ENCODE data around the gene ADCY10. TPM values are rescaled to one million over a fixed set of nuclear protein-coding genes. Genes with fewer than 3 reads are reported as not detected.
A peak's percentile ranks its signal among the peaks of the same experiment; 100 is the strongest.

ADCY10 gene
- total and polyA plus RNA-seq, 9 of the 15 experiments (the other 6 are each of a cell fraction or from before 2014, with no cell fraction given): 0.08 to 0.86 (median 0.22) TPM

DNA sequence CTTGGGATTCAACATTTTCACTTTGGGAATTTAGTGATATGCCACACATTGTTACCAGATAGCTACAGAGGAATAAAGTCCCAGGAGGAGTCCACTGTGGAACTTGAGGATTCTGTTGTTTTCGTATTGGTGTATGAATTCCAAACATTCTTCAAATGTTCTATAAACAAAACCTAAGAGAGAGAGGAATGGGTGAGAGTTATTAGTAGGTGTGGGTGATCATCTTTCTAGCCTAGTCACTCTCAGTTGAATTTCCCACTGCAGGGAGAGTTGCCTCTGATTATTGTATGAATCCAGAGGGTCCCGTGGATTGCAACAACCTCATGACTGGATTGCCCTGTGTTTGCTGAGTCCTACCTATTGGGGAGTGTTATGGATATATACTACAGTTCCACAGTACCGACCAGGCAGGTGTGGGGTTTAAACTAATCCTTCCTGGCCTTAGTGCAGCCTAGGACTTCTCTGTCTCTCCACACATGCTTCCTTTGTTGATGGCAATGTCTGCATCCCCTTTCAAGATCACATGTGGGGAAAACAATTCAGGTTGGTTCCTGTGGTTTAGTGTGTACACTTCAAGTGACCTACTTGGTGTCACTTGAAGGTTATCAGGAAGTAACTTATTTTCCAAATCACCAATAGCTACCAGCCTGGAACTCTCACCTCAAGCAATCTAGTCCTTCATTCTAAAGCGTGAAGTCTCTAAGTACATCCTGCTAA, 91.8 kb downstream of the ADCY10 start (continued):
- TF ChIP-seq NR2C2 (CRISPR knock-in tag; IDR thresholded peaks at IDR 0.05) (no peak), NR2C2 (tag; IDR thresholded peaks at IDR 0.05) (no peak; the same call in none of the 2 replicates), ZNF197 (CRISPR knock-in tag; IDR thresholded peaks at IDR 0.05; ENCODE audit: low read depth) (no peak), ZFP30 (CRISPR knock-in tag; IDR thresholded peaks at IDR 0.05; ENCODE audit: borderline replicate concordance) (no peak), ZNF174 (CRISPR knock-in tag; IDR thresholded peaks at IDR 0.05) (no peak), ADNP (tag; IDR thresholded peaks at IDR 0.05) (no peak), ZNF41 (CRISPR knock-in tag; conservative IDR thresholded peaks at IDR 0.05) (no peak), SMAD4 (CRISPR knock-in tag; conservative IDR thresholded peaks at IDR 0.05) (0 out of 2 replicates have a peak, but pooled peaks have one; percentile 23), TEAD2 (tag; IDR thresholded peaks at IDR 0.05) (no peak), FOXK2 (conservative IDR thresholded peaks at IDR 0.05 in 1 of 2, IDR thresholded peaks at IDR 0.05 in 1 of 2; ENCODE audit: low read depth in 2 of 2) (peak in 1 of 2 experiments; percentile 9; a peak in 1 of 4 replicates), MTA2 (IDR thresholded peaks at IDR 0.05; ENCODE audit: low read depth) (0 out of 2 replicates have a peak, but pooled peaks have one; percentile 11), NUFIP1 (IDR thresholded peaks at IDR 0.05; ENCODE audit: partially characterized antibody) (no peak), SRF (CRISPR knock-in tag; IDR thresholded peaks at IDR 0.05) (no peak), ZBTB17 (CRISPR knock-in tag; IDR thresholded peaks at IDR 0.05) (no peak)
- TF ChIP-seq, protein P1, sequence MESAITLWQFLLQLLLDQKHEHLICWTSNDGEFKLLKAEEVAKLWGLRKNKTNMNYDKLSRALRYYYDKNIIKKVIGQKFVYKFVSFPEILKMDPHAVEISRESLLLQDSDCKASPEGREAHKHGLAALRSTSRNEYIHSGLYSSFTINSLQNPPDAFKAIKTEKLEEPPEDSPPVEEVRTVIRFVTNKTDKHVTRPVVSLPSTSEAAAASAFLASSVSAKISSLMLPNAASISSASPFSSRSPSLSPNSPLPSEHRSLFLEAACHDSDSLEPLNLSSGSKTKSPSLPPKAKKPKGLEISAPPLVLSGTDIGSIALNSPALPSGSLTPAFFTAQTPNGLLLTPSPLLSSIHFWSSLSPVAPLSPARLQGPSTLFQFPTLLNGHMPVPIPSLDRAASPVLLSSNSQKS (CRISPR knock-in tag; IDR thresholded peaks at IDR 0.05): no peak
- TF ChIP-seq, protein P2, sequence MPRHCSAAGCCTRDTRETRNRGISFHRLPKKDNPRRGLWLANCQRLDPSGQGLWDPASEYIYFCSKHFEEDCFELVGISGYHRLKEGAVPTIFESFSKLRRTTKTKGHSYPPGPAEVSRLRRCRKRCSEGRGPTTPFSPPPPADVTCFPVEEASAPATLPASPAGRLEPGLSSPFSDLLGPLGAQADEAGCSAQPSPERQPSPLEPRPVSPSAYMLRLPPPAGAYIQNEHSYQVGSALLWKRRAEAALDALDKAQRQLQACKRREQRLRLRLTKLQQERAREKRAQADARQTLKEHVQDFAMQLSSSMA (CRISPR knock-in tag; IDR thresholded peaks at IDR 0.05): no peak
- TF ChIP-seq, protein P3, sequence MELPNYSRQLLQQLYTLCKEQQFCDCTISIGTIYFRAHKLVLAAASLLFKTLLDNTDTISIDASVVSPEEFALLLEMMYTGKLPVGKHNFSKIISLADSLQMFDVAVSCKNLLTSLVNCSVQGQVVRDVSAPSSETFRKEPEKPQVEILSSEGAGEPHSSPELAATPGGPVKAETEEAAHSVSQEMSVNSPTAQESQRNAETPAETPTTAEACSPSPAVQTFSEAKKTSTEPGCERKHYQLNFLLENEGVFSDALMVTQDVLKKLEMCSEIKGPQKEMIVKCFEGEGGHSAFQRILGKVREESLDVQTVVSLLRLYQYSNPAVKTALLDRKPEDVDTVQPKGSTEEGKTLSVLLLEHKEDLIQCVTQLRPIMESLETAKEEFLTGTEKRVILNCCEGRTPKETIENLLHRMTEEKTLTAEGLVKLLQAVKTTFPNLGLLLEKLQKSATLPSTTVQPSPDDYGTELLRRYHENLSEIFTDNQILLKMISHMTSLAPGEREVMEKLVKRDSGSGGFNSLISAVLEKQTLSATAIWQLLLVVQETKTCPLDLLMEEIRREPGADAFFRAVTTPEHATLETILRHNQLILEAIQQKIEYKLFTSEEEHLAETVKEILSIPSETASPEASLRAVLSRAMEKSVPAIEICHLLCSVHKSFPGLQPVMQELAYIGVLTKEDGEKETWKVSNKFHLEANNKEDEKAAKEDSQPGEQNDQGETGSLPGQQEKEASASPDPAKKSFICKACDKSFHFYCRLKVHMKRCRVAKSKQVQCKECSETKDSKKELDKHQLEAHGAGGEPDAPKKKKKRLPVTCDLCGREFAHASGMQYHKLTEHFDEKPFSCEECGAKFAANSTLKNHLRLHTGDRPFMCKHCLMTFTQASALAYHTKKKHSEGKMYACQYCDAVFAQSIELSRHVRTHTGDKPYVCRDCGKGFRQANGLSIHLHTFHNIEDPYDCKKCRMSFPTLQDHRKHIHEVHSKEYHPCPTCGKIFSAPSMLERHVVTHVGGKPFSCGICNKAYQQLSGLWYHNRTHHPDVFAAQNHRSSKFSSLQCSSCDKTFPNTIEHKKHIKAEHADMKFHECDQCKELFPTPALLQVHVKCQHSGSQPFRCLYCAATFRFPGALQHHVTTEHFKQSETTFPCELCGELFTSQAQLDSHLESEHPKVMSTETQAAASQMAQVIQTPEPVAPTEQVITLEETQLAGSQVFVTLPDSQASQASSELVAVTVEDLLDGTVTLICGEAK (IDR thresholded peaks at IDR 0.05): no peak
- TF ChIP-seq, protein P3 (CRISPR knock-in tag; IDR thresholded peaks at IDR 0.05): no peak
